ENCODE measurements around the gene KCNJ16. TPM values are rescaled to one million over a fixed set of nuclear protein-coding genes. Genes with fewer than 3 reads are reported as not detected.

The KCNJ16 gene
- total and polyA plus RNA-seq, 3 experiments from 2014 or later, result not detected

DNA sequence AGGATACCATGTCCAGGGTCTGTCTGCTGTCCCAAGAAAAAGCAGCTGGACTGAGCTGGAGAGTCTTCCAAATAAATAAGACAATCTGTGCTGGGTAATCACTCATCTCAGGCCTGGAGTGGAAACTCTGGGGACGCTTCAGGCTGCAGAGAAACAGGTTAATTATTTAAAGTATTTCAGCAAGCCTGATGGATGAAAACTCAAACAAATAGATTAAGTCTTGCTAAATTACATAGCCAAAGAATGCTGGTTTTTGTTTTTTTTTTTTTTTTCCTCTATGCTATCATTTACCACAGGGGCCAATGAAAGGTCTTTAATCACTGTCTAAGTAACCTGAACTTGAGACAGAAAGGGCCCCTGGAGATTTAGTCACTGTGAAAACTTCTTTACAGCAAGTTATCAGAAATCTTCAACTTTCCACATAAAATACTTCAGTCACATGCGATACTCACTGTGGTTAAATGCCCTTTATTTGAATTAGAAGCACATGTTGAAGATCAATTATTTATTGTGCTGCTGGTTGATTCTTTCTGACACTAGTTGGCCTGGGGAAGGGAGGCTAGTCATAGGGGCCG, 63.4 kb downstream of the KCNJ16 start:
- ChIA-PET CTCF (no interaction called here), POLR2A (no interaction called here)
- Mint-ChIP-seq H3K4me3 (peak overlapping the region in 2 of 7 donors; percentile 3 to 83), H3K27ac (no peak overlapping the region), H3K9me3 (no peaks in the 10 kb centered on the region), H3K36me3 (no peaks in the 10 kb centered on the region), H3K4me1 (peaks cover 6 to 18% (median 16%) of the 10 kb centered on the region in 3 donors), H3K27me3 (no peaks in the 10 kb centered on the region)
- no peaks in the 10 kb centered on the region for H3K36me3 ChIP-seq (ENCODE audit: insufficient read depth, low read length)
- H3K4me3 ChIP-seq (ENCODE audit: low read length), result no peak overlapping the region
- no peaks in the 10 kb centered on the region for H3K9me3 ChIP-seq (ENCODE audit: low read length)
- no peak for DNase-seq
- no peak overlapping the region for H3K27ac ChIP-seq (ENCODE audit: low read depth, low read length)
- no peaks in the 10 kb centered on the region for H3K27me3 ChIP-seq (ENCODE audit: insufficient read depth, low read length, poor library complexity, severe bottlenecking)
- H3K4me1 ChIP-seq (ENCODE audit: insufficient read depth, low read length), result no peaks in the 10 kb centered on the region

- H3K4me3 Mint-ChIP-seq, result no peak overlapping the region
- Histone ChIP-seq H3K4me1 (ENCODE audit: insufficient read depth, low read length) (no peaks in the 10 kb centered on the region), H3K27ac (ENCODE audit: low read depth, low read length) (no peak overlapping the region), H3K27me3 (ENCODE audit: insufficient read depth, low read length, poor library complexity, severe bottlenecking) (no peaks in the 10 kb centered on the region), H3K4me3 (ENCODE audit: low read length) (no peak overlapping the region), H3K9me3 (ENCODE audit: low read length) (no peaks in the 10 kb centered on the region), H3K36me3 (ENCODE audit: insufficient read depth, low read length) (no peaks in the 10 kb centered on the region)
- H3K36me3 Mint-ChIP-seq, result no peaks in the 10 kb centered on the region
- DNase-seq, result no peak
- ChIA-PET POLR2A (no interaction called here), CTCF (interaction anchor here (1.6 kb wide), 1 partner anchor 9 kb away, joined by 3 read pairs; no protein-coding TSS in a partner anchor)
- H3K27ac Mint-ChIP-seq, result no peak overlapping the region
- H3K9me3 Mint-ChIP-seq, result no peaks in the 10 kb centered on the region
- H3K4me1 Mint-ChIP-seq, result peaks cover 6 to 18% (median 16%) of the 10 kb centered on the region in 3 donors
- no peaks in the 10 kb centered on the region for H3K27me3 Mint-ChIP-seq
Observed at GRCh38 chr17:70139449-70139993, 64.5 kb downstream of the KCNJ16 start.

DNA sequence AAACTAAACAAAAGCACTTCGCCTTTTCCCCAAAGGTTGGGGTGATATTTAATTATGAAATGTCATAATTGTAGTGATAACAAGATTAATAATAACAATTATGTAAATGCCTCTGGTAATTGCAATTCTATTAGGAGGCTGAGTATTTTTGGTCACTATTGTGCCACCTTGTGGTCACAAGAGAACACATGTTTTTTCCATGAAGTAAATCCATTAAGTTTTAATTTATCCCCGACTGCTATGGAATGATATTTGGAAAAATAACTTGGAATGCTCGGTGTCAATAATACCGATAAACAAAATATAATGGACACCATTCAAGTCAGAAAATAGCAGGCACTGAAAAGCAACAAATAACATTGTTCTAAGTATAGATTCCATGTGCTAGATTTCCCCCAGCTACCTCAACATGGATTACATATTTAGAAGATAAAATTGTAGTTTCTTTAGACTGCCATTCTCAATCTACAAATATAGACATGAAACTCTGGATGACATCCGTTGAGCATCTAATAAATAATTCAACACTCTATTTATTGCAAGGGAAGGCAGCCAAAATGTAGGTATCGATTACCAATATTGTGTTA, 69.3 kb downstream of the KCNJ16 start:
- Mint-ChIP-seq H3K27me3 (peaks cover 0 to 1% of the 10 kb centered on the region in 2 donors), H3K9me3 (no peaks in the 10 kb centered on the region), H3K4me1 (no peaks in the 10 kb centered on the region), H3K36me3 (no peaks in the 10 kb centered on the region), H3K27ac (no peak overlapping the region), H3K4me3 (no peak overlapping the region)
- no peaks in the 10 kb centered on the region for H3K27me3 ChIP-seq (ENCODE audit: insufficient read depth, low read length, poor library complexity, severe bottlenecking)
- H3K4me3 ChIP-seq (ENCODE audit: low read length), result no peak overlapping the region
- H3K36me3 ChIP-seq (ENCODE audit: insufficient read depth, low read length), result no peaks in the 10 kb centered on the region
- H3K9me3 ChIP-seq (ENCODE audit: low read length), result no peaks in the 10 kb centered on the region
- DNase-seq, result no peak
- ChIA-PET CTCF (interaction anchor here (1.2 kb wide), 1 partner anchor 576 kb away, joined by 3 read pairs; no protein-coding TSS in a partner anchor), POLR2A (no interaction called here)
- no peaks in the 10 kb centered on the region for H3K4me1 ChIP-seq (ENCODE audit: insufficient read depth, low read length)
- H3K27ac ChIP-seq (ENCODE audit: low read depth, low read length), result no peak overlapping the region

- no peaks in the 10 kb centered on the region for H3K36me3 Mint-ChIP-seq
- Histone ChIP-seq H3K4me1 (ENCODE audit: insufficient read depth, low read length) (no peaks in the 10 kb centered on the region), H3K9me3 (ENCODE audit: low read length) (no peaks in the 10 kb centered on the region), H3K36me3 (ENCODE audit: insufficient read depth, low read length) (no peaks in the 10 kb centered on the region), H3K27me3 (ENCODE audit: insufficient read depth, low read length, poor library complexity, severe bottlenecking) (no peaks in the 10 kb centered on the region), H3K27ac (ENCODE audit: low read depth, low read length) (no peak overlapping the region), H3K4me3 (ENCODE audit: low read length) (no peak overlapping the region)
- H3K4me1 Mint-ChIP-seq, result no peaks in the 10 kb centered on the region
- H3K9me3 Mint-ChIP-seq, result no peaks in the 10 kb centered on the region
- DNase-seq, result no peak
- ChIA-PET POLR2A (no interaction called here), CTCF (no interaction called here)
- no peak overlapping the region for H3K4me3 Mint-ChIP-seq
- no peak overlapping the region for H3K27ac Mint-ChIP-seq
- peaks cover 0 to 2% of the 10 kb centered on the region in 2 donors for H3K27me3 Mint-ChIP-seq
Observed at GRCh38 chr17:70153210-70153609, 78.2 kb downstream of the KCNJ16 start.

- H3K27me3 Mint-ChIP-seq, result peaks cover 0 to 1% of the 10 kb centered on the region in 2 donors
- H3K27ac ChIP-seq (ENCODE audit: low read depth, low read length), result no peak overlapping the region
- ChIA-PET CTCF (no interaction called here), POLR2A (no interaction called here)
- H3K4me1 ChIP-seq (ENCODE audit: insufficient read depth, low read length), result no peaks in the 10 kb centered on the region
- H3K4me3 Mint-ChIP-seq, result no peak overlapping the region
- H3K36me3 Mint-ChIP-seq, result no peaks in the 10 kb centered on the region
- H3K4me3 ChIP-seq (ENCODE audit: low read length), result no peak overlapping the region
- no peak for DNase-seq
- no peaks in the 10 kb centered on the region for H3K36me3 ChIP-seq (ENCODE audit: insufficient read depth, low read length)
- H3K9me3 ChIP-seq (ENCODE audit: low read length), result no peaks in the 10 kb centered on the region
- H3K27ac Mint-ChIP-seq, result no peak overlapping the region
- H3K4me1 Mint-ChIP-seq, result no peaks in the 10 kb centered on the region
- no peaks in the 10 kb centered on the region for H3K9me3 Mint-ChIP-seq
- H3K27me3 ChIP-seq (ENCODE audit: insufficient read depth, low read length, poor library complexity, severe bottlenecking), result no peaks in the 10 kb centered on the region
Observed at GRCh38 chr17:70157151-70157550, 82.1 kb downstream of the KCNJ16 start.

DNA sequence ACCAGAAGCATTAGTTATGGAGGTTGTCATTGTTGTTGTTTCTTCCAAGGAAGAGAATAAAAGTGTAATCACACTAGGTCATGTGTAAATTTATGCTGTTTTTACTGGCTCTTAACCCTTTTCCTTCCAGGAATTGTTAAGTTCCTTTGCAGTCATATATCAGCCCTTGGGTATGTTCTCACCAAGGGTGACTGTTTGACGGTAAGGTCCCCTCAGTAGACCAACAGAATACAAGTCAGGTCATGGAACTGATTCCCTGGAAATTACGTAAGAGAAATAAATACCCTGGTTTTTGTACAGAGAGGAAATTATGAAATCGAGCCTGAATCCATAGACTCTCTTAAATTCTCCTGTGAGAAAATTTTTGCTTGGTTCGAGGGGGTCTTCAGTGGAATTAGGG, 83.2 kb downstream of the KCNJ16 start:
- Histone ChIP-seq H3K36me3 (ENCODE audit: insufficient read depth, low read length) (no peaks in the 10 kb centered on the region), H3K4me1 (ENCODE audit: insufficient read depth, low read length) (no peaks in the 10 kb centered on the region), H3K4me3 (ENCODE audit: low read length) (no peak overlapping the region), H3K27me3 (ENCODE audit: insufficient read depth, low read length, poor library complexity, severe bottlenecking) (no peaks in the 10 kb centered on the region), H3K27ac (ENCODE audit: low read depth, low read length) (no peak overlapping the region), H3K9me3 (ENCODE audit: low read length) (no peaks in the 10 kb centered on the region)
- H3K9me3 Mint-ChIP-seq, result no peaks in the 10 kb centered on the region
- ChIA-PET POLR2A (no interaction called here), CTCF (no interaction called here)
- H3K4me1 Mint-ChIP-seq, result no peaks in the 10 kb centered on the region
- H3K4me3 Mint-ChIP-seq, result no peak overlapping the region
- H3K27ac Mint-ChIP-seq, result no peak overlapping the region
- H3K36me3 Mint-ChIP-seq, result no peaks in the 10 kb centered on the region
- no peak for DNase-seq
- H3K27me3 Mint-ChIP-seq, result peaks cover under 1 to 1% of the 10 kb centered on the region in 2 donors

DNA sequence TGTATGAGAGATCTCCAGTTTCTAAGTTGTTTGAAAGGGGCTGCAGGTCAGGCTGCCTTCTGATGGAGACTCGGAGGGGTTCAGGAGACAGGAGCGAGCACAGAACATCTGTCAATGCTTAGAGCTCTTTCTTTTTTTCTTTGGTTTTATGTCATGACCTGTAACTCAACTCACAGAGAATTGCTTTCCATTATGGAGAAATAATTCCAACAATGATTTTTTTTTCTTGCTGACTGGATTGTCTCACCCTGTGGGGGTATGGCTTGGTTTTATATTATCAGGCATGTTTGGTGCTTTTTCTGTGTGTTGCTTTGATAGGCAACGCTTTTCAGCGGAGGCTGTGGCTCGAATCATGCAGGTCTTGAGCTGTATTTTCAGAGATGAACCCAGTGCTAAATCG, 83.6 kb downstream of the KCNJ16 start:
- no peak for DNase-seq
- CTCF ChIA-PET, result no interaction called here
- Mint-ChIP-seq H3K27me3 (peaks cover 1 to 2% of the 10 kb centered on the region in 2 donors), H3K4me1 (no peaks in the 10 kb centered on the region), H3K4me3 (no peak overlapping the region), H3K27ac (no peak overlapping the region), H3K36me3 (no peaks in the 10 kb centered on the region), H3K9me3 (no peaks in the 10 kb centered on the region)
- Histone ChIP-seq H3K4me3 (ENCODE audit: low read length) (no peak overlapping the region), H3K9me3 (ENCODE audit: low read length) (no peaks in the 10 kb centered on the region), H3K4me1 (ENCODE audit: insufficient read depth, low read length) (no peaks in the 10 kb centered on the region), H3K27me3 (ENCODE audit: insufficient read depth, low read length, poor library complexity, severe bottlenecking) (no peaks in the 10 kb centered on the region), H3K36me3 (ENCODE audit: insufficient read depth, low read length) (no peaks in the 10 kb centered on the region), H3K27ac (ENCODE audit: low read depth, low read length) (no peak overlapping the region)
- POLR2A ChIA-PET, result no interaction called here

GRCh38 chr17:70159980-70160379, 85.0 kb downstream of the KCNJ16 start:
- Histone ChIP-seq H3K27ac (ENCODE audit: low read depth, low read length) (no peak overlapping the region), H3K36me3 (ENCODE audit: insufficient read depth, low read length) (no peaks in the 10 kb centered on the region), H3K9me3 (ENCODE audit: low read length) (no peaks in the 10 kb centered on the region), H3K4me3 (ENCODE audit: low read length) (no peak overlapping the region), H3K27me3 (ENCODE audit: insufficient read depth, low read length, poor library complexity, severe bottlenecking) (no peaks in the 10 kb centered on the region), H3K4me1 (ENCODE audit: insufficient read depth, low read length) (no peaks in the 10 kb centered on the region)
- Mint-ChIP-seq H3K9me3 (no peaks in the 10 kb centered on the region), H3K4me1 (no peaks in the 10 kb centered on the region), H3K36me3 (no peaks in the 10 kb centered on the region), H3K27me3 (peaks cover 1 to 9% of the 10 kb centered on the region in 2 donors), H3K27ac (no peak overlapping the region), H3K4me3 (no peak overlapping the region)
- POLR2A ChIA-PET, result no interaction called here
- CTCF ChIA-PET, result no interaction called here
- no peak for DNase-seq

All from CD8-positive, alpha-beta memory T cell (primary cell).